SK-N-SH (cell line): ENCODE measurements around the gene SCN3B. TPM values are rescaled to one million over a fixed set of nuclear protein-coding genes. Genes with fewer than 3 reads are reported as not detected.

ENCODE experiments used
- CTCF ChIA-PET: fragments of 300-600, 350-600 bp; formaldehyde crosslinking; extraction: SDS; loops from one replicate; lab custom pipeline; 2021; lab: Yijun Ruan, JAX
- POLR2A ChIA-PET: fragments of 350-600 bp; sonication (Branson Sonifier 250); formaldehyde crosslinking; extraction: SDS; loops from one replicate; lab custom pipeline; 2020; ENCODE audit warnings: antibody characterized with exemption, inconsistent platforms; lab: Yijun Ruan, JAX
- DNase-seq: peaks from one replicate; pipeline ENCODE4 v3.0.0; 2012
- H2AFZ ChIP-seq: fragments of 200-600 bp; sonication (generic); 2 replicates; pipeline ENCODE4 v1.8.1; 2016; ENCODE audit warnings: antibody characterized with exemption, mild to moderate bottlenecking, low read depth
- H3F3A ChIP-seq: fragments of 200-600 bp; sonication (generic); replicated peaks from 2 replicates; pipeline ENCODE3; 2016; ENCODE audit warnings: antibody characterized with exemption, mild to moderate bottlenecking; ENCODE audit not compliant: insufficient read depth
- H3K27ac ChIP-seq, 2 experiments: fragments of 200-500 bp in 1 of 2; fragments of 200-600 bp in 1 of 2; sonication (Bioruptor generic) in 1 of 2; sonication (generic), shearing (Covaris generic) in 1 of 2; 2 replicates each; pipeline versions ENCODE4 v1.5.1 to v1.6.1; 2014 to 2016; ENCODE audit warnings: low read depth in 2 of 2, inconsistent platforms in 1 of 2, low read length in 1 of 2, mild to moderate bottlenecking in 1 of 2, mixed read lengths in 1 of 2
- H3K27me3 ChIP-seq: fragments of 200-600 bp; sonication (generic), shearing (Covaris generic); 2 replicates; pipeline ENCODE4 v1.6.1; 2016; ENCODE audit warnings: mixed run types; ENCODE audit not compliant: insufficient read depth
- H3K36me3 ChIP-seq, 2 experiments: fragments of 200-500 bp in 1 of 2; fragments of 200-600 bp in 1 of 2; sonication (Bioruptor generic) in 1 of 2; sonication (generic) in 1 of 2; replicated peaks in 1 of 2; 2 replicates each; pipeline versions ENCODE3 to v1.5.1; 2014 to 2016; ENCODE audit warnings: low read length in 1 of 2, mild to moderate bottlenecking in 1 of 2; ENCODE audit not compliant: insufficient read depth in 2 of 2, control insufficient read depth in 1 of 2
- H3K4me1 ChIP-seq, 2 experiments: fragments of 200-500 bp in 1 of 2; fragments of 200-600 bp in 1 of 2; sonication (Bioruptor generic) in 1 of 2; sonication (generic), shearing (Covaris generic) in 1 of 2; 2 replicates each; pipeline versions ENCODE4 v1.5.1 to v1.6.1; 2014 to 2016; ENCODE audit warnings: low read depth in 1 of 2, low read length in 1 of 2, mixed run types in 1 of 2; ENCODE audit not compliant: insufficient read depth in 2 of 2, control insufficient read depth in 1 of 2
- H3K4me2 ChIP-seq: fragments of 200-600 bp; sonication (generic), shearing (Covaris generic); 2 replicates; pipeline ENCODE4 v1.6.1; 2017; ENCODE audit warnings: mixed run types
- H3K4me3 ChIP-seq, 2 experiments: fragments of 200-500 bp in 1 of 2; fragments of 200-600 bp in 1 of 2; sonication (Bioruptor generic) in 1 of 2; sonication (generic), shearing (Covaris generic) in 1 of 2; 2 replicates each; pipeline versions ENCODE4 v1.5.1 to v1.8.1; 2014 to 2016; ENCODE audit warnings: low read depth in 2 of 2, inconsistent platforms in 1 of 2, low read length in 1 of 2, mild to moderate bottlenecking in 1 of 2, mixed read lengths in 1 of 2, moderate library complexity in 1 of 2
- H3K79me2 ChIP-seq: fragments of 200-600 bp; sonication (generic); 2 replicates; pipeline ENCODE4 v1.8.1; 2017; ENCODE audit warnings: mild to moderate bottlenecking; ENCODE audit not compliant: insufficient read depth
- H3K9ac ChIP-seq: fragments of 200-600 bp; sonication (generic); 2 replicates; pipeline ENCODE4 v1.6.1; 2017; ENCODE audit warnings: mixed run types
- H3K9me2 ChIP-seq: fragments of 200-600 bp; sonication (generic); 2 replicates; pipeline ENCODE4 v1.6.1; 2017; ENCODE audit warnings: mixed run types
- H3K9me3 ChIP-seq: fragments of 200-600 bp; sonication (generic); 2 replicates; pipeline ENCODE4 v1.6.1; 2017; ENCODE audit warnings: mixed run types, mild to moderate bottlenecking, moderate library complexity
- H4K20me1 ChIP-seq: fragments of 200-600 bp; sonication (generic); 2 replicates; pipeline ENCODE4 v1.6.1; 2017; ENCODE audit warnings: mild to moderate bottlenecking, mixed run types; ENCODE audit not compliant: insufficient read depth
- EP300 ChIP-seq, 2 experiments: IDR thresholded peaks; 2 replicates each; pipeline versions ENCODE4 v1.4.0 to v1.6.1; 2012; ENCODE audit warnings: borderline replicate concordance in 1 of 2, low read depth in 1 of 2, low read length in 1 of 2
- FOSL2 ChIP-seq: IDR thresholded peaks from 2 replicates; pipeline ENCODE4 v1.4.0; 2012; ENCODE audit warnings: low read depth, mild to moderate bottlenecking, moderate library complexity, borderline replicate concordance
- GATA2 ChIP-seq: sonication (generic); formaldehyde crosslinking; IDR thresholded peaks from 2 replicates; pipeline ENCODE4 v1.5.0; 2020; ENCODE audit warnings: mild to moderate bottlenecking, missing genetic modification reagents
- JUND ChIP-seq: IDR thresholded peaks from 2 replicates; pipeline ENCODE4 v1.4.0; 2012
- MAX ChIP-seq: IDR thresholded peaks from 2 replicates; pipeline ENCODE4 v1.4.0; 2012; ENCODE audit warnings: low read depth
- MXI1 ChIP-seq: IDR thresholded peaks from 2 replicates; pipeline ENCODE4 v1.6.1; 2012; ENCODE audit warnings: mild to moderate bottlenecking, low read depth, low read length, improper control_type of control experiment
- NFIC ChIP-seq: IDR thresholded peaks from 2 replicates; pipeline ENCODE4 v1.4.0; 2012; ENCODE audit warnings: borderline replicate concordance
- POLR2AphosphoS5 ChIP-seq: IDR thresholded peaks from 2 replicates; pipeline ENCODE4 v1.6.1; 2012; ENCODE audit warnings: low read depth, low read length
- RAD21 ChIP-seq: IDR thresholded peaks from 2 replicates; pipeline ENCODE4 v1.6.1; 2012; ENCODE audit warnings: mild to moderate bottlenecking, low read length
- RCOR1 ChIP-seq: fragments of 150-350 bp; IDR thresholded peaks from 2 replicates; pipeline ENCODE4 v1.6.1; 2017; ENCODE audit warnings: antibody characterized with exemption, low read length
- REST ChIP-seq: IDR thresholded peaks from 2 replicates; pipeline ENCODE4 v1.6.1; 2012; ENCODE audit warnings: mild to moderate bottlenecking, low read depth, low read length, moderate library complexity
- RXRA ChIP-seq: IDR thresholded peaks from 2 replicates; pipeline ENCODE4 v1.4.0; 2012; ENCODE audit warnings: low read depth, mild to moderate bottlenecking, borderline replicate concordance
- SIN3A ChIP-seq: IDR thresholded peaks from 2 replicates; pipeline ENCODE4 v1.6.1; 2012; ENCODE audit warnings: low read depth, mild to moderate bottlenecking, low read length, moderate library complexity, borderline replicate concordance
- TCF12 ChIP-seq: IDR thresholded peaks from 2 replicates; pipeline ENCODE4 v1.4.0; 2012
- TEAD4 ChIP-seq: IDR thresholded peaks from 2 replicates; pipeline ENCODE4 v1.4.0; 2012; ENCODE audit warnings: mild to moderate bottlenecking, borderline replicate concordance; ENCODE audit not compliant: insufficient read depth
- WGBS: methylation state at CpG from one replicate; pipeline ENCODE4 v1.1.6; 2017; ENCODE audit warnings: low lambda C conversion rate; 5-methylcytosine and 5-hydroxymethylcytosine counted together
- polyA plus RNA-seq, 3 experiments: library from polyadenylated mRNA; depleted of rRNA; stranded (reverse); fragments of >200 nt; gene quantifications; 2 replicates each; pipeline ENCODE4 v1.2.3, GENCODE V29; 2012

Gene SCN3B
- polyA plus RNA-seq, 1 of the 3 experiments (the other 2 are of a cell fraction): 0.23 TPM

- TF ChIP-seq RCOR1 (no peak), REST (no peak), FOSL2 (no peak), POLR2AphosphoS5 (no peak), NFIC (no peak), RXRA (no peak), TEAD4 (no peak), GATA2 (CRISPR knock-in tag) (no peak), JUND (no peak), TCF12 (no peak), SIN3A (no peak), MAX (no peak)
These were observed 29.2 kb upstream of the SCN3B start (continued) for GRCh38 chr11:123683428-123684170.

- DNase-seq: peak; percentile 75
- TF ChIP-seq JUND (no peak), GATA2 (CRISPR knock-in tag) (peak; percentile 81), EP300 (IDR thresholded peaks at IDR 0.05; ENCODE audit: borderline replicate concordance in 1 of 2, low read depth in 1 of 2, low read length in 1 of 2) (peak in 1 of 2 experiments; percentile 52; a peak in 2 of 4 replicates), MXI1 (peak; percentile 59), RAD21 (peak; percentile 7; the same call in 1 of the 2 replicates), MAX (no peak), RCOR1 (0 out of 2 replicates have a peak, but pooled peaks have one; percentile 52)
- no peaks in the 10 kb centered on the region for H3K36me3 ChIP-seq
- H3K4me2 ChIP-seq: no peak overlapping the region
- H3K27me3 ChIP-seq: peaks cover 6% of the 10 kb centered on the region; the same call in 1 of the 2 replicates
- H3K4me3 ChIP-seq: no peak overlapping the region; a peak in 1 of 4 replicates
- no peaks in the 10 kb centered on the region for H3K79me2 ChIP-seq
- H4K20me1 ChIP-seq: no peaks in the 10 kb centered on the region
- no peak overlapping the region for H3K9ac ChIP-seq
- POLR2A ChIA-PET: interaction anchor here (1.1 to 2.0 kb wide), 4 partner anchors 11 to 31 kb away, joined by 3 to 13 read pairs (median 4); partner anchors contain the start of gene SCN3B
- CTCF ChIA-PET: interaction anchor here (0.5 to 4.5 kb wide), 10 partner anchors 12 to 455 kb away, joined by 3 to 45 read pairs (median 4); partner anchors contain the start of gene SCN3B
- H3K9me2 ChIP-seq: no peaks in the 10 kb centered on the region
- WGBS: 4% methylated on average over 5 of the region's 5 CpGs
- H3F3A ChIP-seq: no peaks in the 10 kb centered on the region
- H3K4me1 ChIP-seq: peaks cover 0 to 17% of the 10 kb centered on the region in 2 experiments; a peak in 2 of 4 replicates
- no peaks in the 10 kb centered on the region for H3K9me3 ChIP-seq
- peak overlapping the region in 1 of 2 experiments; percentile 98; a peak in 2 of 4 replicates for H3K27ac ChIP-seq
- no peak overlapping the region for H2AFZ ChIP-seq
These were observed 28.4 kb upstream of the SCN3B start for GRCh38 chr11:123682696-123683410.
